Measurements from ENCODE around the gene DENND1A.
"Not testable (repeated sequence)": the region's sequence is repeated elsewhere in the genome, so short reads cannot be mapped to it uniquely, and the experiment has no call there.

Gene DENND1A

DNA sequence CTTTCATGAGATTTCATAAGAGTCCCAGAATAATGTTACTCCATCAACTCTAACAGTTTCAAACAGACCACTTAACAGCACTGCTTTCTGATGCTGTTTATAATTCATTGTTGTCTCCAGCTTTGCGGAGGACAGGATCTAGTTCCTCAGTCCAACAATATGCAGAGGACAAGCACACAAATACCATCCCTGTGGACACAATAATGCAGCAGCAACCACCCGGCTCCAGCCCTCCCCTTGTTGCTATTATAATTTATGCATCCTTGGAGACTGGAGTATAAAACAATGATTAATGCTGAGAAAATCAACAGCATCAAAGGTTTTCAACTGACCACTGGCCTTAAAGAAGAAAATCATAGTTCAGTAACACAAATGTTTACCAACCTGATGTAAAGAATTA, 108.3 kb downstream of the DENND1A start:
- DNase-seq (ENCODE audit: low read depth in 2 of 2) = no peak

DNA sequence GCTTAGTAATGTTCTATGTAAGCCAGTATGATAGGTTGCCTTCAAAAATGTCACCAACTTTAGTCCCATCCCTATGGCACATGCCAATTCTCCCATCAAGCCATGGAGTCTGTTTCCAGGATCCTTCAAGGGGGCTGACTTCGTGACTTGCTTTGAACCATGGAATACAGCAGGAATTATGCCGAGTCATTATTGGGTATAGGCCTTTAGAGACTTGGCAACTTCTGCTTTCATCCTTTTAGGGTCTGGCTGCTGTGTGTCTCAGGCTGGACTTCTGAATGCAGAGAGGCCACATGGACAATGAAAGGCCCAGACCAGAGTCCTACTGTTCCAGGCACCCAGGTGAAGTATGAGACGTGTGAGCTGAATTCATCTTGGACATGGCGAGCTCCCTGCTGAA, 109.8 kb downstream of the DENND1A start:
- DNase-seq (ENCODE audit: low read depth in 2 of 2) = no peak

GRCh38 chr9:123816817-123817472, 113.0 kb downstream of the DENND1A start:
- DNase-seq (ENCODE audit: low read depth in 2 of 2) = no peak

GRCh38 chr9:123815856-123816255, 114.1 kb downstream of the DENND1A start:
- not testable (repeated sequence) for DNase-seq (ENCODE audit: low read depth in 2 of 2)

- no peak for DNase-seq (ENCODE audit: low read depth in 2 of 2)
These were observed 115.4 kb downstream of the DENND1A start for GRCh38 chr9:123814496-123814895.

DNA sequence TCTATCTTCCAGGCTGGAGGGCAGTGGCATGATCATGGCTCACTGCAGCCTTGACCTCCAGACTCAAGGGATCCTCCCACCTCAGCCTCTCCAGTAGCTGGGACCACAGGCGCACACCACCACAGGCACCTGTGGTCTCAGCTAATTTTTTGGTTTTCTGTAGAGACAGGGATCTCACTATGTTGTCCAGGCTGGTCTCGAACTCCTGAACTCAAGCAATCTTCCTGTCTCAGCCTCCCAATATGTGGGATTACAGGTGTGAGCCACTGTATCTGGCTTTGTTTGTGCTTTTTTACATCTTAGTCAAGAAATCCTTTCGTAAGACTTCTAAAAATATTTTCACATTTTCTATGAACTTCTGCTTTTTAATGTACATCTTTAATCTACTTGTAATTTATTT, 116.9 kb downstream of the DENND1A start:
- DNase-seq (ENCODE audit: low read depth in 2 of 2) = no peak

GRCh38 chr9:123807251-123807650, 122.7 kb downstream of the DENND1A start:
- DNase-seq (ENCODE audit: low read depth in 2 of 2) = no peak

DNA sequence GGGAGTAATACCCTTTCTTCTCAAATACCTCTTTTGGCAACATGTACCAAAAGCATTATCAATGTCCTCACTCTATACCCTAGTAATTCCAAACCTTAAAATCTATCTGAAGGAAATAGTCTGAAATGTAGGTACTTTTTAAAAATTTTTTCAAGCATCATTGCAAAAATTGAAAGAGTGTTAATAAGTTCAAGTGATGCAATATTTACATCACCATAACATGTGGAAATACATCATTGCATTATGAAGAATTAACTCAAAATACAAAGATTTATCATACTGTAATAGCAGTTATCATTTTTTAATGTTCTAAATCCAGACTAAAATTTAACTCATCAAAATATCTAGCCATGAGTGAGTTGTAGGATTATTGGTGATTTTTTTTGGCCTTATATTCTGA, 123.1 kb downstream of the DENND1A start:
- DNase-seq (ENCODE audit: low read depth in 2 of 2) = no peak

DNA sequence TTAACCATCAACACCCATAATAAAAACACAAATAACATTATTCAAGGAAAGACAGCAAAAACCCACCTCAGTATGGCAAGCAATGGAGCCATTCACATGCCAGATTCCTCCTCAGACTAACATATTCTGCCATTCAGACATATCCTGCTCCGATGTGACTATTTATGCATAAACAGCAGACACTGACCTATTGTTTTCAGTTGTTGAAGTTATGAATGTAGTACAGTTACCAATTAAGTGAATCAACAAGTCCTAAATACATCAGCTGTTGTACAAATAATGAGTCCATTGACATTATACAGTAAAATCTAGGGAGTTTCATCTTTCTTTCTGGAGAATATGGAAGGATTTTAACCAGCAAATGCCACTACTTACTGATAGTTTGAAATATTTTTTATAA, 131.7 kb downstream of the DENND1A start:
- no peak for DNase-seq (ENCODE audit: low read depth in 2 of 2)

DNA sequence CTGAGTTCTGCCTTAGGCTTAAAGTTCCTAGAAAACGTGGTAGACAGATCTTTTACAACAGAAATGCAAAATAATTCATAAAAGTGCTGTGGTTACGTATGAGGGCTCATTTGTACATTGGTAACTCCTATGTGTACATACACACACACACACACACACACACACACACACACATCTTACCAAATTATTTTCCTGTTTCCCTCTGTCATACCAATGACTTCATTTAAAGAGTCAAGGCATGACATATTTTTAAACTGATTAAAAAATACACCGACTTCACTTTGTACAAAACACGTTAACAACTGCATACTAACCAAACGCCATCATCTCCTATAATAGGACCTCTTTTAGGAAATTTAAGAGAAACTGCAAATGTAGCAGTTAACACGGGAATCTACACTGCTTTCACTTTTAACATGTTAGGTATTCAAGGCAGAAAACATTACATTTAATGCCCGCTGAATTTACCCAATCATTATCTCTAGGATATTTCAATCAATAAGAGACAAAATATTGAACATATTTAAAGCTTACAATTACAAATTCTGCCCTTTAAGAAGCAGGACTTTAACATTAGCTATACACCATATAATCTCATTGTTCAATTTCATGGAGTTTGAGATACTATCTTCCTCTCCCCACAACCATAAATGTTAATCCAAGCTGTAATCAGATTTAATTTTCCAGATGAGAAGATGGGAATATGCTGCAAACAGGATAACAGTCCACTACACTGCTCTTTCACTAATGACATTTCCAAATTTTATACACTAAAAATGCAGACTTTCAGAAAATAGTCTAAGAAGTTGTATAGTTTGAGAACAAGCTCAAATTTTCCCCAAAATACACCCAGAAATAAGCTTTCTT, 133.1 kb downstream of the DENND1A start:
- no peak for DNase-seq (ENCODE audit: low read depth in 2 of 2)

- no peak for DNase-seq (ENCODE audit: low read depth in 2 of 2)
These were observed 133.8 kb downstream of the DENND1A start for GRCh38 chr9:123796094-123796493.

DNA sequence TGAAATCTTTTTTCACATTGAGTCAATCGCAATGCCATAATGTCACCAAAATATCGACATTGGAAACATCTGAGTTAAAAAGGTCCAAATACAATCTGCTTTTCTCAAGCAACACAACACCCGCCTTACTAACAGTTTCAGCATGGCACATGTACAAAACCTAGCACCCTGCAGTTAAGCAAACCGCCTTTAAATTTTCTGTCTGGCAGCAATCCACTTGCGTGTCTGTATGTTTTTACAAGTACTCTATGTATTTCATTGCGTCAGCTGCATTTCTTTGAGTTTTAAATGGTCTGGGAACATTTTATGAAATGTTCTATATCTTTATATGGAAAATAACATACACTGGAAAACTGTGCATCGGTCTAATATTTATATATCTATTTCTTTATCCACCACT, 134.6 kb downstream of the DENND1A start:
- no peak for DNase-seq (ENCODE audit: low read depth in 2 of 2)

- DNase-seq (ENCODE audit: low read depth in 2 of 2) = no peak
These were observed 137.4 kb downstream of the DENND1A start for GRCh38 chr9:123792501-123792900.

DNA sequence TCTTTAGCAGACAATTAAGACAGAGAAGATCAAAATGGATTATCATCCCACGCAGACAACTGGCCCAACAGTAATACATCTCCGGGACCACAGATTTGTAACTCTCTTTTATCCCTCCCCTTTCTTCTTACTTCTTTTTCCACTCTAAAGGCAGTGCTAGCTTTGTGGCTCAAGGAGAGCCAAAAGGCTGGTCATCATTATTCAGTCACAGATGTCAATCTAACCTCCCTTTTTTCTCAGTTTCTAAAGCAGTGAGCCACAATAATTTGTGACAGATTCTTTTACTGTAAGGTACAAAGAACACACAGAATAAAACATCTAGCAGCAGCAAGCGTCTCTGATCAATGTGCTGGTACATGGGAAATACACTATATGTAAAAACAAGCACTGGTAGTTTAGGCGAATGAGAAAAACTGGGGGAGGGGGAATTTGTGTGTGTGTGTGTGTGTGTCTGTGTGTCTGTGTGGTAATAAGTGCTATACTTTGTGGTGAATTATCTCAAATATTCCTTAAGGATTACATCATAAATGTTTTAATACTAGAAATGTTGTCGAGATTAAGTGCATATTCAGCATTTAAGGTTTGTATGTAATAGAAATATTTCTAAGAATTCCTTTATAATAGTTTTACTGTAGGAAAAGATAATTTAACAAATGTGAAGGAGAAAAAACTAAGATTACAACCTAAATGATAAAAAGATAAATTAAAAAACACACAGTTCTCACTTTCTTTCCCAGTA, 140.2 kb downstream of the DENND1A start:
- no peak for DNase-seq (ENCODE audit: low read depth in 2 of 2)

GRCh38 chr9:123787416-123787815, 142.5 kb downstream of the DENND1A start:
- no peak for DNase-seq (ENCODE audit: low read depth in 2 of 2)

GRCh38 chr9:123784518-123784917, 145.4 kb downstream of the DENND1A start:
- DNase-seq (ENCODE audit: low read depth in 2 of 2) = no peak

GRCh38 chr9:123778232-123778902, 151.6 kb downstream of the DENND1A start:
- DNase-seq (ENCODE audit: low read depth in 2 of 2) = no peak

DNA sequence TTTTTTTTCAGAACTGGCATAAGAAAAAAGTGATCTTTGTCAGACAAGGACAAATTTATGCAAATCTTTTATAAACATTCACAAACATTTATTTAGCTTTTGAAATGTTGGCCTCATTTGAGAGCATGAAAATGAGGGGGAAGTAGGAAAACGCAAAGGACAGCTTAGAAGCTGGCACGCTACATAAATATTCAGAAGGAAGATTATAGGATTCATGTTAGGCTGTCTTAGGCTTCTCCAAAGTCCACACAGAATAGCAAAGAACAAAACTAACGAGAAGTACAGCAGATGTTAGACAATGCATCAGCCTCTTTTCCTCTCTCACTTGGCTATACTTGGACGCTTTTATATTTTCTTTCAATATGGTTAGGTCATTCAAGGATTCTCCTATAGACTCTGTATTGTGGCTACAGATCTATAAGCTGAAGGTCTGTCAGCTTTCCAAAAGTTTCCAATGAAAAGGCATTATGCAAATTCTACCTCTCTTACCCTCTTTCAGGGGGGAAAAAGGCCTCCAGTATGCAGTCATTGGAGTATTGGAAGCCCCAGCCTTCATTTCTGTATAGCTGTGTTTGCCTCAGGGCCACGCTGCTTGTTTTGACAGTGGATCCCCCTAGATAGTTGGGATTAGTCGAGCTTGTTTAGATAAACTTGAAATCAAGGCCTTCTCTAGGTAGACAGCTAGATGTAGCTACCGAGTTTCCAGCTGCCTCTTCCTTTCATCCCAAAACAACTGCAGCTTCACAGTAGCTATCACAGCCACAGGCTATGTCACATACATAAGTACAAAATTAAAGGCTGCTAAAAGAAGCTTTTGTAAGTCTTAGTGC, 153.0 kb downstream of the DENND1A start:
- no peak for DNase-seq (ENCODE audit: low read depth in 2 of 2)

DNA sequence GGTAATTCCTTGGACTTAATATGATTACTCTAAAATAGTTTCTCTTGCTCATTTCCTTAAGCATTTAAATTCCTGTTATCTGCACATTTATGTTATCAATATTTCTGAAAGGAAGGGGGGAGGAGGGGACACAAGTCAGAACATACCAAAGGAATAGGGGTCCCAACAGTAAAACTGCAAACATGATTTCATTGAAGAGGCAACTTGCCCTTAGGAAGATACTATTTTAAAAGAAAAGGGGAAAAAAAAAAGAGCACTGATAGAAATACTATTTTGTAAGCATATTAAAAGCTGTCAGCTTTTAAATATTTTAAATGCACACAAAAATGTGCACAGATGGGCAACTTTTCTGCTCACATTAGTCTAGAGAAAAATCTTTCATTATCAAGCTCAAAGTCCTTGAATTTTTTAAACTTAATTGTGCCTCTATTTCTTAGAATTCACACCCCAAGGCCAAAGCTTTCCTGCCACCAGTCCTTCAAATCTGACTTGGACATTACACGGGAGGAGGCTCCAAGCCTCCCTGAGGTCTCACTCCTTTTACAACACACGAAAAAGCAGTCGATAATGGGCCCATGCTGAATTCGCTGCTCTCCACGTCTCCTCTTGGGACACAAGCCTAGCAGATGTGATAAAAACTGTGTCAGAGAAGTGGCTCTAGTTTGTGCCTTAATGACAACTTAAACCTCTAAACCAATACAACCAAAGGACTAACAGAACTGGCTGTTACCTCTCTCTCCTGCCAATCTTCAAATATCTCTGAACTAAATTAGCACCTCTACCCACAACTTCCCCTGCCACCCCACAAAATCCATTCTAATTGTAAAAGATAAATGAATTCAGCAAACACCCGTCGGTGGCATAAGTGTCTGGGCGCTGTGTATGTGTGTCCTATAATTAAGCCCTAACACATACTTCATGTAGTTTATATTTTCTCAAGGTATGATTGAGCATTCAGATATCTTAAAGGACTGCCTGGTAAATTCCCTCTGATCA, 154.3 kb downstream of the DENND1A start:
- DNase-seq (ENCODE audit: low read depth in 2 of 2) = no peak

DNA sequence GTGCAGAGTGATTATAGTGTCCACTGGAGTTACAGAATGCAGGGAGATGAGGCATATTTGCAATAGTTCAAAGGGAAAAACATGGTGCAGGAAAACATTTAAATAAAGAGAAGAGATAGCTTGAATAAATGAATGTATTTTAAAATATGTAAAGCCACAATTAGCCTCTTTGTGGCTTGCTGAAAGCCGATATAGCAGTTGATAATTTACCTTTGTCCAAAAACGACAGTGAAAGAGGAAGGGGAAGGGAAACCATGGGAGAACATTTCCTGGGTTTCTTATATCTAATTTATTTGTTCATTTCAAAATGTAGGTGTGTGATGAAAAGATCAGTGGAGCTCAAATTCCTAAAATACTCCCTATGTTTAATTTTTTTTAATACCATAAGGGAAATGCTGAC, 156.1 kb downstream of the DENND1A start:
- no peak for DNase-seq (ENCODE audit: low read depth in 2 of 2)

Measured in stimulated activated CD4-positive, alpha-beta T cell treated with anti-CD3 and anti-CD28 coated beads, Interleukin-15, amount 100 ng/mL, for 48 hours (primary cell).